Stimulated activated CD4-positive, alpha-beta T cell treated with anti-CD3 and anti-CD28 coated beads, Interleukin-1b, Interleukin-23, amount 100 ng/mL, for 4 hours (primary cell): ENCODE data around the gene PIAS2.
"Not testable (repeated sequence)": the region's sequence is repeated elsewhere in the genome, so short reads cannot be mapped to it uniquely, and the experiment has no call there.

Experiments
- DNase-seq, 2 donors: peaks; one replicate each; pipeline ENCODE4 v3.0.0-alpha.2; 2020; ENCODE audit warnings: low read depth in 2 of 2

The PIAS2 gene

DNA sequence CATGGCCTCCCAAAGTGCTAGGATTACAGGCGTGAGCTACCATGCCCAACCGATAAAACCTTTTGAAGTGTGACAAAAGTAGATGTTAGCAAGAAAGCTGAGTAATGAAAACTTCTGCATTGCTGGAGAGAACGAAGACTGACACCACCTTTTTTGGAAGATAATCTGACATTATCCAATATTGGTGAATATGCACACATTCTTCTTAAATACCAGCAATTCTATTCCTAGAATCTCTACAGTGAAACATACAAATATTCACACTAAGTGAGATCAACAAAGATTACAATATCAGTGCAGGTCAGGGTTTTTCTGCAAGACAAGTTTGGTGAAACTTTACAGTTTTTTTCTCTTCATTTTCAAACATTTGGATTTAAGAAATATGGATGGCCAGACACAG is 7.8 kb downstream of the PIAS2 start:
- DNase-seq: no peak

GRCh38 chr18:46903406-46903805 is 13.9 kb downstream of the PIAS2 start:
- DNase-seq: no peak

- no peak for DNase-seq
Observed at GRCh38 chr18:46899274-46899948, 17.9 kb downstream of the PIAS2 start.

GRCh38 chr18:46894124-46894523 is 23.2 kb downstream of the PIAS2 start:
- no peak for DNase-seq

DNA sequence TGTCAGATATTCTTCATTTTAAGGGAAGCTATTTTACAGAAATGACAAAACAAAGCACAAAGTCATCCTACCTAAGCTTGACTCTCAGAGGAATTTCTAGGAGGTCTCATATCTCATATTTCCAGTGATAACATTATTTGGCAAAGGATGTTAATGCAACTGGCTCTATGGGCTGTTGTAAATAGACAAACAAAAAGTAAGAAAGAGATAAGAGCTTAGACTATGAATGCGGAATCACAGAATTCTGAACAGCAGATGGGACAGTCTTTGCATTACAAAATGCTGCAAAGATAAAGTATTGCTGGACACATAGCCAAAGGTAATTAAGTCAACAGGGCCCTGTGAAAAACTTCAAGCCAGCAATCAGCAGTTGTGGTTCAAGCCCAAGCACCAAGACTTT is 23.9 kb downstream of the PIAS2 start:
- DNase-seq: no peak

DNA sequence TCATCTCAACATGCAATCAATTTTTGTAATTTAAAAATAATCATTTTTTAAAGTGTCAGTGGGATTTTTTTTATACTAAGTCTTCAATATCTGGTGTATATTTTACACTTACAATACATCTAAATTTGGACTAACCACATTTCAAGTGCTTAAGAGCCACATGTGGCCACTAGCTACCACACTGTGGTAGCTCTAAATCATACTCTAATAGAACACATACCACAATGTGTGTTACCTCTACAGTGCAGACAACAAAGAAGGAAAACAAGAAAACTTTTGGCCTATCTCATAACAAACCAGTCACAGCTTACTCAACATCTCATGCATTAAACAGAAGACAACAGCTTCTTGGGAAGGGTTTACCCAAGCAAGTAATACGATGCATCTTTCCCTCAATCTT is 24.5 kb downstream of the PIAS2 start:
- no peak for DNase-seq

GRCh38 chr18:46891742-46892214 is 25.5 kb downstream of the PIAS2 start:
- DNase-seq: no peak

DNA sequence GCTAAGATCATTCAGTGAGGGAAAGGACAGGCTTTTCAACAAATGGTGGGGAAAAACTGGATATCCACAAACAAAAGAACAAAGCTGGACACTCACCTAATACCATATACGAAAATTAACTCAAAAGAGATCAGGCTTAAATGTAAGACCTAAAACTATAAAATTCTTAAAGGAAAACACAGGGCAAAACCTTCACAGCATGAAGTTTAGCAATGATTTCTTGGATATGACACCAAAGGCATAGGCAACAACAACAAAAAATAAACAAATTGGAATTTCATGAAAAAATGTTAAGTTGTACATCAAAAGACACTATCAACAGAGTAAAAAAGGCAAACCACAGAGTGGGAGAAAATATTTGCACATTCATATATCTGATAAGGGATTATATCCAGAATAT is 28.3 kb downstream of the PIAS2 start:
- DNase-seq: no peak

- no peak for DNase-seq
Observed at GRCh38 chr18:46886893-46887292, 30.4 kb downstream of the PIAS2 start.

- no peak for DNase-seq
Observed at GRCh38 chr18:46883180-46883579, 34.1 kb downstream of the PIAS2 start.

GRCh38 chr18:46877329-46877987 is 39.8 kb downstream of the PIAS2 start:
- DNase-seq: no peak

DNA sequence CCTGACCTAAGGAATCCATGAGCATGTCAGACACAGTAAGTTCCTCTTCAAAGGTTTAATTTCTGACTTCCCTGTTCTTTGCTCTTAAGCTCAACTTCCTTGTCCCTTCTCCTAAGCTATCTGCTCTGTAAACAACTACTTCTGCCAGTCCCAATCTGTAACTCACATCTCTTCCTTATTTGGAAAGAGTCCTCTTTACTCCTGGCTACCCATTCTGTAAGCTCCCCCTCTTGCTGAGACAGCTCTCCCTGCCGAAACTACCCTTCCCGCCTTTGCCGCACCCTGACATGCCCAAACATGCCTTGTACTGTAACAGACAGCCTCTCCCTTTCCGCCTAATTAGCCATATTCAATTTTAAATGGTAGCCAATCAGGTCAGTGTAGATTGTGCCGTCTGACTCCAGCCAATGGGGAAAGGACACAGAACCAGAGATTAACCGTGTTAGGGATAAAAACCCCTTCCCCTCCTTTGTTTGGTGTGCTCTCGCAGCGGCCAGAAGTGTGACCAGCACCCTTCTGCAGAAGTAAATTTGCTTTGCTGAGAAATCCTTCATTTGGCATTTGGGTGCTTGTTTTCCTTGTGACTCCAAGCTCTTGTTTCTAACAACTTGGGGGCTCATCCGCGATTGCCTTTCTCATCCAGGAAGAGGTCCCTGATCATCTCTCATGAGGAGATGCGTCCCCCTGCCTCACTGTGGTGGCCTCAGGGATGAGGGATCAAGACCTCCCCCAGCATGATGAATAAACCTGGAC is 49.0 kb downstream of the PIAS2 start:
- no peak for DNase-seq

GRCh38 chr18:46867367-46868143 is 49.8 kb downstream of the PIAS2 start:
- DNase-seq: no peak

DNA sequence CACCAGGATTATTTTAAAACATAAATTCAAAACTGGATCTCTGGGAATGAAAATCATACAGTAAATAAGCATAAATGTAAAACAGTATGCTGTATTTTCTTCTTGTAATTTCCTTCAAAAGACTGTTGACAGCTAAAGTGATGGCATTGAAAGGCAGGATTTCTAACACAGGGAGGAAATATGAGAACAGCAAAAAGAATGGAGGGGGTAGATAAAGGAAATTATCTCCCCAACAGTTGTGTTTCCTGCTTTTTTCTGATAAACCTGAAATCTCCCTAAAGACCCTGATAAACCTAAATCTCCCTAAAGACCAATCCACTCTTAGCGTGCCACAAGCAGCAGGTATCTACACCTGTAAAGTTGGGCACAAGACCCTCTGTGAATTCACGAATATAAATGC is 50.8 kb downstream of the PIAS2 start:
- no peak for DNase-seq

GRCh38 chr18:46865245-46865644 is 52.1 kb downstream of the PIAS2 start:
- not testable (repeated sequence) for DNase-seq

GRCh38 chr18:46859855-46860254 is 57.5 kb downstream of the PIAS2 start:
- no peak for DNase-seq

- DNase-seq: no peak
Observed at GRCh38 chr18:46858290-46858689, 59.0 kb downstream of the PIAS2 start.

DNA sequence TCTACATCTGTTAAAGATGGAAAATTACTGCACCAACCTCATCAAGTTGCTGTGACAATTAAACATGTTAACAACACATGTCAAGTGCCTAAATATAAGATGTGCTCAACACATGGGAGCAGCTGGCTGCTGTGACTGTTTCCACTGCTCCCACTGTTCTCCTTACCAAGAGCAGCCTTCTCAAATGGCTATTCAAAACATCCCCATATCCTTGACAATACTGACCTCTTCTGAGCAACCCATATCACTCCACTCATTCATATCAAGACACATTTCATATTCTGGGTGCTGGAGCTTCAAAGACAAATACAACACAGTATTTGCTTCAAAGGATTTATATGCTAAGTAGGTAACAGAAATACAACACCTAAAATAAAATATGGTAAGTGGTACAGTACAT is 60.3 kb downstream of the PIAS2 start:
- DNase-seq: no peak

GRCh38 chr18:46849007-46849406 is 68.3 kb downstream of the PIAS2 start:
- DNase-seq: no peak

GRCh38 chr18:46843372-46843771 is 73.9 kb downstream of the PIAS2 start:
- DNase-seq: no peak

DNA sequence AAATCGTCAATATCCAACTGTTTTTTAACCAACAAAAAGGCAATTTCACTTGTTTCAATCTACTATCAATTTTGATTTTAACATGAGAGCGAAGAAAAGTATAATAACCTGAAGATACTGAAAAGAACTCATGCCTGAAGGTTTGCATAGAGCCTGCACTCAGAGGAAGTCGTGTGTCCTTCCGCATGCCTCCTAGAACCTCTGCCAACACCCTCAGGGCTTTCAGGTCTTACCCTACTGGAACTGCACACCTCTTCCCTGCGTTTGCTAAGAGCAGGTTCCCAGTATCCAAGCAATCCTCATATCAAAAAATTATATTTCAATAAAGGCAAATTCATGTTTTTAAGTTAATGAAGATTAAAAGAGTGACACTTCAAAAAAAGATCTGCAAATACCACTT is 74.7 kb downstream of the PIAS2 start:
- no peak for DNase-seq

GRCh38 chr18:46833899-46834298 is 83.4 kb downstream of the PIAS2 start:
- DNase-seq: no peak
